ENCODE results near the gene SLC35C1. TPM values are rescaled to one million over a fixed set of nuclear protein-coding genes. Genes with fewer than 3 reads are reported as not detected.

SLC35C1 gene
- total RNA-seq, 1 donor from 2014 or later, result 16.7 TPM

- H3K36me3 ChIP-seq, result peaks cover 0 to 56% of the 10 kb centered on the region in 2 donors
- H3K4me1 ChIP-seq, result peaks cover 67% of the 10 kb centered on the region
- no peak for DNase-seq (ENCODE audit: extremely low spot score in 2 of 2)
- H3K4me3 ChIP-seq, result no peak overlapping the region
- no peak for TF ChIP-seq POLR2AphosphoS5 (IDR thresholded peaks at IDR 0.05; ENCODE audit: insufficient read depth in 1 of 2, low read depth in 1 of 2)
- TF ChIP-seq, protein P1, sequence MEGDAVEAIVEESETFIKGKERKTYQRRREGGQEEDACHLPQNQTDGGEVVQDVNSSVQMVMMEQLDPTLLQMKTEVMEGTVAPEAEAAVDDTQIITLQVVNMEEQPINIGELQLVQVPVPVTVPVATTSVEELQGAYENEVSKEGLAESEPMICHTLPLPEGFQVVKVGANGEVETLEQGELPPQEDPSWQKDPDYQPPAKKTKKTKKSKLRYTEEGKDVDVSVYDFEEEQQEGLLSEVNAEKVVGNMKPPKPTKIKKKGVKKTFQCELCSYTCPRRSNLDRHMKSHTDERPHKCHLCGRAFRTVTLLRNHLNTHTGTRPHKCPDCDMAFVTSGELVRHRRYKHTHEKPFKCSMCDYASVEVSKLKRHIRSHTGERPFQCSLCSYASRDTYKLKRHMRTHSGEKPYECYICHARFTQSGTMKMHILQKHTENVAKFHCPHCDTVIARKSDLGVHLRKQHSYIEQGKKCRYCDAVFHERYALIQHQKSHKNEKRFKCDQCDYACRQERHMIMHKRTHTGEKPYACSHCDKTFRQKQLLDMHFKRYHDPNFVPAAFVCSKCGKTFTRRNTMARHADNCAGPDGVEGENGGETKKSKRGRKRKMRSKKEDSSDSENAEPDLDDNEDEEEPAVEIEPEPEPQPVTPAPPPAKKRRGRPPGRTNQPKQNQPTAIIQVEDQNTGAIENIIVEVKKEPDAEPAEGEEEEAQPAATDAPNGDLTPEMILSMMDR (IDR thresholded peaks at IDR 0.05), result no peak
- TF ChIP-seq POLR2A (IDR thresholded peaks at IDR 0.05), result no peak
- no peaks in the 10 kb centered on the region for H3K27me3 ChIP-seq
- H3K27ac ChIP-seq, result peak overlapping the region; percentile 87
- no peaks in the 10 kb centered on the region for H3K9me3 ChIP-seq
- intact Hi-C loops (cut with DNase I), result no loop called here
Measured at GRCh38 chr11:45858751-45859398, 53.9 kb downstream of the SLC35C1 start.

DNA sequence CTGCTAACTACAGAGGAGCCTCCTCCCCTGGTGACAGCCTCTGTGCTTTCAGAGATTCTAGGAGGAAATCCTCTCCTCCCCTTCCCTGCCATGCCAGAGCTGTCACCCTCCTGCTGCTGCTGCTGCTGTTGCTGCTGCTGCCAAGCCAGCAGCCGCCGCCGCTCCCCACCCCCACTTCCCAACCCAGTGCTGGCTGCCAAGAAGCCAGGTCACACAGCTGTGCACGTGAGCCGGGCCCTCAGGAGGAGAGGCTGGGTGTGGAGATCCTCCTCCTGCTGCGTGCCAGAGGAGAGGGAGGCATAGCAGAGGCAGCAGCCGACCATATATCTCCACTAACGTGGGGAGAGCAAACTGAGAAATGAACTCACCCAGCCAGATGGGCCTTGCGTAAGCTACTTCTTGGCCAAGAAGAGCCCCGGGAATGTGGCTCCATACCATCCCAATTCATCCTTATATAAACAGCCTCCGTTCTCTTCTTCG, 54.8 kb downstream of the SLC35C1 start:
- intact Hi-C loops (cut with DNase I), result no loop called here
- peaks cover 0 to 65% of the 10 kb centered on the region in 2 donors for H3K36me3 ChIP-seq
- H3K4me1 ChIP-seq, result peaks cover 59% of the 10 kb centered on the region
- DNase-seq (ENCODE audit: extremely low spot score in 2 of 2), result peak in 1 of 2 donors; percentile 97
- H3K4me3 ChIP-seq, result no peak overlapping the region
- H3K9me3 ChIP-seq, result no peaks in the 10 kb centered on the region
- H3K27me3 ChIP-seq, result no peaks in the 10 kb centered on the region
- TF ChIP-seq POLR2AphosphoS5 (IDR thresholded peaks at IDR 0.05; ENCODE audit: insufficient read depth in 1 of 2, low read depth in 1 of 2), result peak; percentile 95 to 98
- TF ChIP-seq, protein P1 (IDR thresholded peaks at IDR 0.05), result no peak
- H3K27ac ChIP-seq, result peak overlapping the region; percentile 87

DNA sequence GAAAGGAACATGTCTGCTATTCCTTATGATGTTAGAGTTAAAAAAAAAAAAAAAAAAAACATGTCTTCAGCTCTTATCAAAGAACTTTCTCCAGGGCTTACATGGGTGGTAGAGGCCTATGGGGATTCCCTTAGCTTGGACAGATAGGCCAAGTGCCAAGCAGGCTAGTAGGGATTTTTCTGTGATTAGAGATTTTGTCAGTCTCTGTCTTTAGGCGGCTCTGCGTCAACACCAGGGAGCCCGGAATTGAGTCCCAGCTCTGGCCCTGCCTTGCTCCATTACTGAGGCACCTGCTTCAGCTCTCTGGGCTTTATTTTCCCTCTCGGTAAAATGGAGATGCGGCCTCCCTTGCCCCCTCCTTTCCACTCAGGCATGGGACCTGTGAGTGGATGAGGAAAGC, 55.4 kb downstream of the SLC35C1 start:
- DNase-seq (ENCODE audit: extremely low spot score in 2 of 2), result no peak
- Histone ChIP-seq H3K4me3 (no peak overlapping the region), H3K36me3 (peaks cover 0 to 68% of the 10 kb centered on the region in 2 donors), H3K9me3 (no peaks in the 10 kb centered on the region), H3K27me3 (no peaks in the 10 kb centered on the region), H3K4me1 (peaks cover 52% of the 10 kb centered on the region), H3K27ac (peak overlapping the region; percentile 87)
- TF ChIP-seq POLR2A (IDR thresholded peaks at IDR 0.05) (no peak), POLR2AphosphoS5 (IDR thresholded peaks at IDR 0.05; ENCODE audit: insufficient read depth in 1 of 2, low read depth in 1 of 2) (no peak)
- TF ChIP-seq, protein P1 (IDR thresholded peaks at IDR 0.05), result no peak
- intact Hi-C loops (cut with DNase I), result no loop called here

- Histone ChIP-seq H3K4me3 (no peak overlapping the region), H3K27me3 (no peaks in the 10 kb centered on the region), H3K27ac (peak overlapping the region; percentile 87), H3K4me1 (peaks cover 47% of the 10 kb centered on the region), H3K36me3 (peaks cover 0 to 71% of the 10 kb centered on the region in 2 donors), H3K9me3 (no peaks in the 10 kb centered on the region)
- intact Hi-C loops (cut with DNase I), result no loop called here
- no peak for DNase-seq (ENCODE audit: extremely low spot score in 2 of 2)
- no peak for TF ChIP-seq POLR2A (IDR thresholded peaks at IDR 0.05)
Measured at GRCh38 chr11:45860764-45861510, 56.0 kb downstream of the SLC35C1 start.

Other genes with a start within 250 kb of the SLC35C1 start
- gene CHST1, start 139.5 kb upstream of the SLC35C1 start, total RNA-seq, result 2.0 TPM
- gene CRY2, start 42.3 kb downstream of the SLC35C1 start, total RNA-seq, result 54.3 TPM
- 7.1 TPM for gene MAPK8IP1, start 80.5 kb downstream of the SLC35C1 start, total RNA-seq
- gene FREY1, start 102.1 kb downstream of the SLC35C1 start, total RNA-seq, result not detected
- gene PEX16, start 112.7 kb downstream of the SLC35C1 start, total RNA-seq, result 35.8 TPM
- gene LARGE2, start 117.5 kb downstream of the SLC35C1 start, total RNA-seq, result 6.6 TPM